ENCODE results near the gene MACROD2. TPM values are rescaled to one million over a fixed set of nuclear protein-coding genes. Genes with fewer than 3 reads are reported as not detected.

Gene MACROD2
- total RNA-seq, 1 experiment from 2014 or later: 1.6 TPM

- peaks cover 1% of the 10 kb centered on the region; the same call in 1 of the 2 replicates for H3K27me3 Mint-ChIP-seq (ENCODE audit: low read depth)
- H3K4me1 Mint-ChIP-seq: peaks cover 12% of the 10 kb centered on the region in 2 experiments
- no peak overlapping the region for H3K27ac Mint-ChIP-seq
- Histone ChIP-seq H3K9ac (ENCODE audit: extremely low read depth, insufficient read length, low read length) (no peak overlapping the region), H2BK15ac (ENCODE audit: low read depth, low read length) (no peak overlapping the region), H2BK12ac (ENCODE audit: insufficient read length, low read depth, low read length) (no peak overlapping the region), H4K91ac (ENCODE audit: insufficient read length, low read depth, low read length) (no peak overlapping the region), H3K23ac (ENCODE audit: insufficient read length, low read depth, low read length) (no peak overlapping the region), H3K56ac (ENCODE audit: insufficient read length, low read depth, low read length) (no peak overlapping the region), H3K23me2 (ENCODE audit: insufficient read length, low read depth, low read length, poor library complexity, severe bottlenecking) (no peaks in the 10 kb centered on the region), H2BK5ac (ENCODE audit: insufficient read length, low read length) (no peak overlapping the region), H3K4me2 (ENCODE audit: insufficient read depth, insufficient read length, low read length) (no peak overlapping the region), H3K4ac (ENCODE audit: low read depth, low read length) (no peak overlapping the region), H3T11ph (ENCODE audit: low read length) (no peak overlapping the region), H2AFZ (ENCODE audit: low read length) (peak overlapping the region; percentile 62), H3K27ac (ENCODE audit: insufficient read length, low read depth, low read length) (no peak overlapping the region), H2AK5ac (ENCODE audit: insufficient read length, low read length) (no peak overlapping the region), H2BK120ac (ENCODE audit: low read depth, low read length, poor library complexity, severe bottlenecking) (no peak overlapping the region), H3K27me3 (ENCODE audit: insufficient read depth, low read length) (no peaks in the 10 kb centered on the region), H4K5ac (ENCODE audit: insufficient read length, low read depth, low read length) (no peak overlapping the region), H3K79me1 (ENCODE audit: insufficient read depth, low read depth, low read length, poor library complexity, severe bottlenecking) (no peaks in the 10 kb centered on the region), H3K18ac (ENCODE audit: insufficient read length, low read depth, low read length) (no peak overlapping the region), H4K20me1 (ENCODE audit: control insufficient read depth, insufficient read depth, insufficient read length) (no peaks in the 10 kb centered on the region), H4K8ac (replicated peaks; ENCODE audit: insufficient read length, low read depth, low read length) (peak overlapping the region; percentile 24), H3K14ac (ENCODE audit: insufficient read depth, low read length) (0 out of 2 replicates have a peak overlapping the region, but pooled peaks have one; percentile 46), H3K79me2 (ENCODE audit: insufficient read depth, low read length) (no peaks in the 10 kb centered on the region), H2BK20ac (ENCODE audit: low read depth, low read length, poor library complexity, severe bottlenecking) (no peak overlapping the region), H3K4me1 (ENCODE audit: insufficient read depth, low read length) (no peaks in the 10 kb centered on the region; the same call in 1 of the 2 replicates), H3K9me3 (ENCODE audit: control insufficient read depth, low read depth, low read length) (no peaks in the 10 kb centered on the region)
- H3K9me3 Mint-ChIP-seq: peaks cover 0 to 4% of the 10 kb centered on the region in 2 experiments; a peak in 1 of 5 replicates
- TF ChIP-seq CTCF (conservative IDR thresholded peaks at IDR 0.05): no peak
- WGBS (ENCODE audit: extremely low coverage, insufficient read length, low lambda C conversion rate): no CpG with 5 or more reads among the region's 11 CpGs
- DNase-seq: no peak
- no peak overlapping the region for H3K4me3 Mint-ChIP-seq
- H3K36me3 Mint-ChIP-seq (ENCODE audit: insufficient read depth in 1 of 3, low read depth in 3 of 3): peaks cover 0 to 6% (median 1%) of the 10 kb centered on the region in 3 experiments; a peak in 2 of 7 replicates
Observed at GRCh38 chr20:15760001-15760621, 1764.8 kb downstream of the MACROD2 start.

Measured in H9 (cell line).